Testis (tissue), 3 donors: ENCODE measurements around the gene WBP2NL. TPM values are rescaled to one million over a fixed set of nuclear protein-coding genes. Genes with fewer than 3 reads are reported as not detected.
"Not testable (repeated sequence)": the region's sequence is repeated elsewhere in the genome, so short reads cannot be mapped to it uniquely, and the experiment has no call there.

Source experiments
- DNase-seq: peaks from one replicate; pipeline ENCODE4 v3.0.0-alpha.2; 2019
- H3K27ac ChIP-seq, 2 donors: fragments of 200-600 bp; sonication (generic); one replicate each; pipeline ENCODE4 v1.5.1; 2019
- H3K27me3 ChIP-seq: fragments of 200-600 bp; sonication (generic); one replicate; pipeline ENCODE4 v1.5.1; 2019
- H3K36me3 ChIP-seq: fragments of 200-600 bp; sonication (generic); one replicate; pipeline ENCODE4 v1.5.1; 2017; ENCODE audit warnings: low read depth; ENCODE audit errors: missing control alignments
- H3K4me1 ChIP-seq: fragments of 200-600 bp; sonication (generic); one replicate; pipeline ENCODE4 v1.5.1; 2019
- H3K4me3 ChIP-seq, 2 donors: fragments of 200-600 bp; sonication (generic); one replicate each; pipeline ENCODE4 v1.5.1; 2017 to 2019
- H3K9me3 ChIP-seq: fragments of 200-600 bp; sonication (generic); one replicate; pipeline ENCODE4 v1.5.1; 2017
- POLR2A ChIP-seq: fragments of 450-650 bp; IDR thresholded peaks from one replicate; pipeline ENCODE4 v1.6.1; 2017; ENCODE audit warnings: antibody characterized with exemption, mild to moderate bottlenecking, moderate library complexity
- WGBS, 2 donors: methylation state at CpG; one replicate each; pipeline ENCODE4 v1.1.5; 2018; 5-methylcytosine and 5-hydroxymethylcytosine counted together
- intact Hi-C: fragments of 100-400 bp; cut with DNase I; formaldehyde crosslinking; loops from one replicate; pipeline ENCODE4 v1.15.1; 2023; ENCODE audit warnings: low total_unique reads
- polyA plus RNA-seq: library from polyadenylated mRNA; stranded (reverse); fragments of 350-450 nt; fragmentation: Illumina TruSeq; extraction: RNeasy Lipid Tissue Mini Kit (QIAGEN cat#74804); gene quantifications from one replicate; pipeline ENCODE4 v1.2.3, GENCODE V29; 2014; ENCODE audit warnings: low read depth, low replicate concordance; ENCODE audit not compliant: insufficient read depth
- total RNA-seq, 2 donors: library from RNA; depleted of rRNA; stranded (reverse); fragments of >200 nt; gene quantifications; one replicate each; pipeline ENCODE4 v1.2.3, GENCODE V29; 2016
- TF ChIP-seq, protein P1 (sequence below), 3 experiments: fragments of 450-650 bp in 2 of 3; fragments of 200-600 bp in 1 of 3; sonication (generic) in 1 of 3; IDR thresholded peaks; one replicate each; pipeline ENCODE4 v1.5.1; 2016 to 2019; ENCODE audit warnings: antibody characterized with exemption in 3 of 3, mild to moderate bottlenecking in 2 of 3, moderate library complexity in 1 of 3

The WBP2NL gene
- total and polyA plus RNA-seq, 3 donors from 2014 or later, result 31.8 to 91.5 (median 90.8) TPM

DNA sequence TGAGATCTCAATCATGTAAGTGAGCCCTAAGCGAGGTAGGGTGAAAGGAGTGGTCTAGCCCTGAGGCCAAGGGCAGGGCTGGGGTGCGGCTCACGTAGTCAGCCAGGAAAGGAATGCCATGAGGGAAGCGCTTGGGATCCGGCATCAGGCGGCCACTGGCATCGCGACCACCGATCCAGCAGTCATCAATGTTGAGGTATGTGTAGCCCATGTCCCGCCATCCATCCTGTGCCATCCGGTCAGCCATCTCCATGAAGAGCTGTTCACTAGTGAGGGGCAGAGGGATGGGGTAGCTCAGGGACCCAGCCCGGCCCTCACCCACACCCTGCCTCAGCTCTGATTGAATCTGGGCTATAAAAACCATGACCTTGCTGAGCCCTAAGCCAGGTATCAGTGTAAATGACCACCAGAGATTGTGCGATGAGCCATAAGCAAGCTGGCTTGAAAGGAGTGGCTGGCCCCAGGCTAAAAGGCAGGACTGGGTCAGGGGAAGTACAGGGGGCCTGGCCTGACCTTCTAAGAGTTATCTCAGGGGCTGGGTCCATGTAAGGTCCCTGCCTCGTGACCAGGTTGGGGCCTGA is 69.2 kb downstream of the WBP2NL start:
- Histone ChIP-seq H3K9me3 (no peaks in the 10 kb centered on the region), H3K4me1 (peaks cover 7% of the 10 kb centered on the region), H3K4me3 (no peak overlapping the region), H3K27ac (no peak overlapping the region), H3K27me3 (no peaks in the 10 kb centered on the region), H3K36me3 (no peaks in the 10 kb centered on the region)
- intact Hi-C loops, result no loop called here
- DNase-seq, result no peak
- TF ChIP-seq POLR2A, result no peak
- TF ChIP-seq, protein P1, sequence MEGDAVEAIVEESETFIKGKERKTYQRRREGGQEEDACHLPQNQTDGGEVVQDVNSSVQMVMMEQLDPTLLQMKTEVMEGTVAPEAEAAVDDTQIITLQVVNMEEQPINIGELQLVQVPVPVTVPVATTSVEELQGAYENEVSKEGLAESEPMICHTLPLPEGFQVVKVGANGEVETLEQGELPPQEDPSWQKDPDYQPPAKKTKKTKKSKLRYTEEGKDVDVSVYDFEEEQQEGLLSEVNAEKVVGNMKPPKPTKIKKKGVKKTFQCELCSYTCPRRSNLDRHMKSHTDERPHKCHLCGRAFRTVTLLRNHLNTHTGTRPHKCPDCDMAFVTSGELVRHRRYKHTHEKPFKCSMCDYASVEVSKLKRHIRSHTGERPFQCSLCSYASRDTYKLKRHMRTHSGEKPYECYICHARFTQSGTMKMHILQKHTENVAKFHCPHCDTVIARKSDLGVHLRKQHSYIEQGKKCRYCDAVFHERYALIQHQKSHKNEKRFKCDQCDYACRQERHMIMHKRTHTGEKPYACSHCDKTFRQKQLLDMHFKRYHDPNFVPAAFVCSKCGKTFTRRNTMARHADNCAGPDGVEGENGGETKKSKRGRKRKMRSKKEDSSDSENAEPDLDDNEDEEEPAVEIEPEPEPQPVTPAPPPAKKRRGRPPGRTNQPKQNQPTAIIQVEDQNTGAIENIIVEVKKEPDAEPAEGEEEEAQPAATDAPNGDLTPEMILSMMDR (IDR thresholded peaks at IDR 0.05), result no peak
- 84 to 90% methylated on average over 10 to 14 of the region's 14 CpGs for WGBS, 2 donors

DNA sequence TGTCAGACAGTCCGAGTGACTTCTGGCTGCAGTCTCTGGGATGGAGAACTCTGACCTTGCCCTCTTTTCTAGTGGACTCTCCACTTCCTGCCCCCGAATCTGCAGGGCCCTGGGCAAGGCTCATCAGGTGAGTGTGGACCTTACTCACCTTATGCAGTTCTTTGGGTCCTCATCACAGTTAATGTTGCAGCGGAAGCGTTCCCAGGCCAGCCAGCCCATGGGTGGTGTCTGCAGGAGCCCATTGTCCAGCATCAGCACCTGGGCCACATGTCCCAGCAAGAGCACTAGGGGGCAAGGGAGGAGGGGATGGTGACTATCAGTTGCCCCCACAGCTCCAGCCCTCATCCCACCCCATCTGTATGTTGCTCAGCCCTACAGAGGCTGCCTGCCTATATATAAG is 69.7 kb downstream of the WBP2NL start:
- Histone ChIP-seq H3K36me3 (no peaks in the 10 kb centered on the region), H3K27ac (no peak overlapping the region), H3K9me3 (no peaks in the 10 kb centered on the region), H3K4me1 (peaks cover 7% of the 10 kb centered on the region), H3K4me3 (no peak overlapping the region), H3K27me3 (no peaks in the 10 kb centered on the region)
- no peak for DNase-seq
- intact Hi-C loops, result no loop called here
- no peak for TF ChIP-seq POLR2A
- TF ChIP-seq, protein P1 (IDR thresholded peaks at IDR 0.05), result no peak
- WGBS, 2 donors, result 83 to 95% methylated on average over 4 of the region's 4 CpGs

DNA sequence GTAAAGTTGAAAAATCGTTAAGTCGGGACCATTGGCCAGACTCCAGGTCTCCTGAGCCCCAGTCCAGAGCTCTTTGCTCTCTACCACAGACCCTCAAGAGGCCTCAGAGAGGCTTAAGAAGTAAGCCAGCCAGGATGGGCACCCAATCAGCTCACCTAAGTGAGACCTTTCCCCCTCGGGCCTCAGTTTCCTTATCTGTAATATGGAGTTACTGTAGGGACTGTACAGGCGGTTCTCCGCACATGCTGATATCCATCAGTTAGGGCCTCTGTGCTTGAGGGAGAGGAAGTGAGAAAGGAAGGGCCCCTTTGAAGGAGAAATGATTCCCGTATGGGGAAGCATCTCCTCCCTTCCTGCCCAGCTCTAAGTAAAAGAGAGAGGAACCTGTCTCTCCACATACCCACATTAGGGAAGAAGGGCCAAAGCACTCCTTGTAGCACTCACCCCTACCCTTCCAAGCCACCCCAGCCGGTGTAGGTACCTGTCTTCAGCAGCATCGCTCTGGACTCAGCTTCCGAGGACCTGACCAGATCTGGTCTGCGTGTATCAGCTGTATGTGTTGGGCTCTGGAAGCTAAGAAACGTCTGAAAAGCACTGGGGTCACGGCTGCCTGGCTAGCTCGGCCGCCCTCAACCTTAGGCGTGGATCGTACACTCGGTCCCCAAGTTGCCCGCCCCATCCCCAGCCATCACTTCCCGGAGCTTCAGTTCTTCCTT is 71.4 kb downstream of the WBP2NL start:
- peaks cover 21% of the 10 kb centered on the region for H3K4me1 ChIP-seq
- peak; percentile 34 for DNase-seq
- intact Hi-C loops, result no loop called here
- H3K27ac ChIP-seq, result peak overlapping the region; percentile 79 to 93
- no peaks in the 10 kb centered on the region for H3K9me3 ChIP-seq
- H3K27me3 ChIP-seq, result no peaks in the 10 kb centered on the region
- WGBS, 2 donors, result 18 to 25% methylated on average over 9 to 19 of the region's 19 CpGs
- H3K4me3 ChIP-seq, result peak overlapping the region; percentile 67 to 75
- TF ChIP-seq, protein P1 (IDR thresholded peaks at IDR 0.05), result no peak
- TF ChIP-seq POLR2A, result no peak
- no peaks in the 10 kb centered on the region for H3K36me3 ChIP-seq

DNA sequence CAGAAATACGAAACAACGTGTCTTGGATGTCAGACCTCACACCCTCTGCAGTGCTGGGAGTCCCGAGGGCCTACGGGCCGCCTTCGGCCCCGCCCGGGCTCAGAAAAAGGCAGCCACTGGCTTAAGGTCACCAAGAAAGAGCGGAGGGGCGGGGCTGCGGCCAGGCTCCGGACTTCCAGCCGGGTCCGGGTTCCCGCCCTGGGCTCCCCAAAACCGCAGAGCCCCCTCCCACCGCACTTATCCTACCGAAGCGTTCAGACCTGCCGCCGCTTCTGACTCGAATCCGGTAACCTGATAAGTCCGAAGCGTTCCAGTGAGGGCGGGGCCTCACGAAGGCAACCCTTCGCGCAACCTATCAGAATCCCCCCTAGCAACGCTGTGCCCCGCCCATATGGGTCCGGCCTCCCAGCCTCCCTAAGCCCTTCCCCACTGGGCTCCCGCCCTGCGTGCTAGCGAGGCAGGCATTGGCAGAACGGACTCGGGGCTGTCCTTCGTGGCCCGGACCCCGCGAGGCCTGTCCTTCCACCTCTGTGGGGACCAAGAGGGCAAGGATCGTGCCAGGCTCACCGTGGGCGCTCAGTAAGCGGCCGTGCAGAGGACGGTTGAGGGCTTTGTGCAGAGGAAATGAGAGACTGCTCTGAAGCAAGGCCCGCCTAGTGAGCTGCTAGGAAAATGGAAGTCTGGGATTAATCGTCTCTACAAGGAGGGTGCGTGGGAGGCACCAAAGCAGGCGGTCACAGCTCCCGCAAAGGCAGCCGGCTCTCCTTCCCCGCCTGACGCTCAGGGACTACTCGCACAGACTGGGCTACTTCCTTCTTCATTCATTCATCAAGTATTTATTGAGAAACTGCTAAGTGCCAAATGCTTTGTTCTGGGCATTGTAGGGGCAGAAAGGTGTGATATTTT is 72.2 kb downstream of the WBP2NL start, which contains the start of gene NAGA:
Gene NAGA (minus strand): TSS at position 296 of the 906 bp plus-strand sequence. CDS start 515 bp downstream, outside the sequence.
- WGBS, 2 donors, result 0 to 1% methylated on average over 21 to 56 of the region's 56 CpGs
- Histone ChIP-seq H3K27me3 (no peaks in the 10 kb centered on the region), H3K27ac (peak within 1 kb of the TSS; percentile 79 to 93), H3K9me3 (no peaks in the 10 kb centered on the region), H3K36me3 (no peaks in the 10 kb centered on the region), H3K4me1 (peaks cover 24% of the 10 kb centered on the region), H3K4me3 (peak within 1 kb of the TSS; percentile 67 to 75)
- peak; percentile 97 for DNase-seq
- TF ChIP-seq, protein P1 (IDR thresholded peaks at IDR 0.05), result no peak
- peak; percentile 56 for TF ChIP-seq POLR2A
- intact Hi-C loops, result no loop called here

DNA sequence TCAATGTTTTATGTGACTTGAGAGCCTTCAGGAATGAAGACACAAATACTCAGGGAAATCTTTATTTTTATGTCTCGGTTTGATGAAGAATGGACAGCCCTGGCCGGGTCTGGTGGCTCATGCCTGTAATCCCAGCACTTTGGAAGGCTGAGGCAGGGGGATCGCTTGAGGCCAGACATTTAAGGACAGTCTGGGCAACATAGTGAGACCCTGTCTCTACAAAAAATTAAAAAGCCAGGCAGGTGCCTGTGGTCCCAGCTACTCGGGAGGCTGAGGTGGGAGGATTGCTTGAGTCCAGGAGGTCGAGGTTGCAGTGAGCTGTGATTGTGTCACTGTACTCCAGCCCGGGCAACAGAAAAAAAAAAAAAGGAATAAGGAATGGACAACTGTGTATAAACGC is 72.9 kb downstream of the WBP2NL start:
- DNase-seq, H3K36me3 ChIP-seq, intact Hi-C loops, H3K27me3 ChIP-seq, H3K9me3 ChIP-seq: not testable (repeated sequence)
- WGBS, 2 donors, result 47 to 51% methylated on average over 7 of the region's 7 CpGs
- Histone ChIP-seq H3K4me1 (peaks cover 24% of the 10 kb centered on the region), H3K27ac (peak overlapping the region; percentile 79 to 93), H3K4me3 (peak overlapping the region in 1 of 2 donors; percentile 67)
